HG02610 (cell line): ENCODE data around the gene KIF2C.
"Not testable (repeated sequence)": the region's sequence is repeated elsewhere in the genome, so short reads cannot be mapped to it uniquely, and the experiment has no call there.

Experiments
- ATAC-seq: cut with Tn5 transposase; IDR thresholded peaks from one replicate; pipeline ENCODE4 v1.9.1; 2021; ENCODE audit warnings: mild to moderate bottlenecking, moderate library complexity; ENCODE audit not compliant: unreplicated experiment

Gene KIF2C

GRCh38 chr1:44810101-44810761 lies 70.6 kb downstream of the KIF2C start:
- no peak for ATAC-seq

- ATAC-seq = not testable (repeated sequence)
Measured at GRCh38 chr1:44810762-44811105, 71.1 kb downstream of the KIF2C start.

- ATAC-seq = no peak
Measured at GRCh38 chr1:44811234-44811633, 71.6 kb downstream of the KIF2C start.

- no peak for ATAC-seq
Measured at GRCh38 chr1:44812822-44813543, 73.3 kb downstream of the KIF2C start.

- not testable (repeated sequence) for ATAC-seq
Measured at GRCh38 chr1:44815926-44816325, 76.3 kb downstream of the KIF2C start.

GRCh38 chr1:44817307-44817706 lies 77.7 kb downstream of the KIF2C start:
- ATAC-seq = no peak
